Daoy (cell line): ENCODE measurements around the gene DRC7. TPM values are rescaled to one million over a fixed set of nuclear protein-coding genes. Genes with fewer than 3 reads are reported as not detected.

Experiments used
- DNase-seq: peaks from one replicate; pipeline ENCODE4 v3.0.0-alpha.2; 2015; ENCODE audit warnings: low read depth
- total RNA-seq: library from RNA; depleted of rRNA; stranded (reverse); fragments of >200 nt; shearing (Covaris generic); gene quantifications from 2 replicates; pipeline ENCODE4 v1.2.3, GENCODE V29; 2014; rRNA removed

The DRC7 gene, protein sequence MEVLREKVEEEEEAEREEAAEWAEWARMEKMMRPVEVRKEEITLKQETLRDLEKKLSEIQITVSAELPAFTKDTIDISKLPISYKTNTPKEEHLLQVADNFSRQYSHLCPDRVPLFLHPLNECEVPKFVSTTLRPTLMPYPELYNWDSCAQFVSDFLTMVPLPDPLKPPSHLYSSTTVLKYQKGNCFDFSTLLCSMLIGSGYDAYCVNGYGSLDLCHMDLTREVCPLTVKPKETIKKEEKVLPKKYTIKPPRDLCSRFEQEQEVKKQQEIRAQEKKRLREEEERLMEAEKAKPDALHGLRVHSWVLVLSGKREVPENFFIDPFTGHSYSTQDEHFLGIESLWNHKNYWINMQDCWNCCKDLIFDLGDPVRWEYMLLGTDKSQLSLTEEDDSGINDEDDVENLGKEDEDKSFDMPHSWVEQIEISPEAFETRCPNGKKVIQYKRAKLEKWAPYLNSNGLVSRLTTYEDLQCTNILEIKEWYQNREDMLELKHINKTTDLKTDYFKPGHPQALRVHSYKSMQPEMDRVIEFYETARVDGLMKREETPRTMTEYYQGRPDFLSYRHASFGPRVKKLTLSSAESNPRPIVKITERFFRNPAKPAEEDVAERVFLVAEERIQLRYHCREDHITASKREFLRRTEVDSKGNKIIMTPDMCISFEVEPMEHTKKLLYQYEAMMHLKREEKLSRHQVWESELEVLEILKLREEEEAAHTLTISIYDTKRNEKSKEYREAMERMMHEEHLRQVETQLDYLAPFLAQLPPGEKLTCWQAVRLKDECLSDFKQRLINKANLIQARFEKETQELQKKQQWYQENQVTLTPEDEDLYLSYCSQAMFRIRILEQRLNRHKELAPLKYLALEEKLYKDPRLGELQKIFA
- total RNA-seq = not detected in 2 replicates

DNA sequence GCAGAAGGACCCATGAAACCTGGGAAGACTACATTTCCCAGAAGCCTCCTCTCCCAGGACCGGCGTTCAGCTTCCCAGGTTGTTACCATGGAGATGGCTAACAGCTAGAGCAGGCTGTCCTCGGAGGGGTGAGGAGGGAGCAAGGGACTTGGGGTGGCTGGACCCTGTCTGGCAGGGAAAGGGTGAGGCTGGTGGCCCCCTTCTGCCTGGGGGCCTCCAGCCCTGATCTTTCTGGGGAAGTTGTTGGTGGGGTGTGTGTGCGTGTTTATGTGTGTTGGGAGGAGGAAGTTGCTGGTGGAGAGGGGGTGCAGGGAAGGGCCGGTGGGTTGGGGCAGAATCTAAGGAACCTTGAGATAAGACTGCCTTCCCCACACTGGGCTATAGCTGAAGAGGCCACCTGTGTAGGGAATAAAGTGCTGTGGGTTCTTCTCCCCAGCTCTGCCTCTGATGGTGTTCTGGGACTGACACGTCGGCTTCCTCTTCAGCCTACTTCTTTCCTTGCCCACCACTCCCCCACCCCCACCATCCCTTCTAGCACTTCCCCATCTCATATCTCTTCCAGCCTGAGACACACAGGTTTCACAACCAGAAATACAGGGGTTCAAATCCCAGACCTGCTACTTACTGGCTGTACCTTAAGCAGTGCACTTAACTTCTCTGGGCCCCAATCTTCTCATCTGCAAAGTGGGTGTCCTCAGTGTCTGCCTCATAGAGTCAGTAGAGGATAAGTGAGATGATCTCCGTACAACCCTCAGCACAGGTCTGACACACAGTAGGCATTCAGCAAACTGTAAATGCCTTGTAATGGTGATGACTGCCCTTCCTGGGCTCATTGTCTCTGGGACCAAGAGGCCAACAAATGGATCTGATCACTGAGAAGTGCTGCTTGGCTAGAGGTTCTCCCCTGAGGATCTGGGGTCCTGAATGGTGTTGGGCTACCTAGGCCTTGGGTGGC is at the start of gene DRC7:
Gene DRC7, plus strand, starts transcription at position 82 of the 955 bp plus-strand sequence. CDS start 3,144 bp downstream, outside the sequence.
- peak; percentile 42 for DNase-seq

DNA sequence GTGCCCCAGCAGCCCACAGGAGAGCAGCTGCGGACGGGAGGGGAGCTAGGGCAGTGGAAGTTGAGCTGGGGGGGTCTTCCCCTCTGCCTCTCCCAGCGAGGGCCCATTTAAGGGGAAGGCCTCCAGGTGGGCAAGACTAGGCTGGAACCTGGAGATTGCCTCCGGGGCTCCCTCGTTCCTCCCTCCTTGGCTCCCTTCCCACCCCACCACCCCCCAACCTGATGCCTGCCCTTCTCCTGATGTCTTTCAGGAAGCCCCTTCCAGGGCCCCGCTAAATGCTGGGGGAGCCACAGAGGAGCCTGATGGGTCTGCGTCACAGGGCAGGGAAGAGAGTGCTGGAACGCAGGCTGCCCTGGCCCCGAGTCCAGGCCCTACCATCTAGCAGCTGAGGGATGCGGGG is 49.4 kb upstream of the DRC7 start:
- no peak for DNase-seq

- DNase-seq = peak; percentile 71
Observed at GRCh38 chr16:57645691-57646387, 48.8 kb upstream of the DRC7 start.

DNA sequence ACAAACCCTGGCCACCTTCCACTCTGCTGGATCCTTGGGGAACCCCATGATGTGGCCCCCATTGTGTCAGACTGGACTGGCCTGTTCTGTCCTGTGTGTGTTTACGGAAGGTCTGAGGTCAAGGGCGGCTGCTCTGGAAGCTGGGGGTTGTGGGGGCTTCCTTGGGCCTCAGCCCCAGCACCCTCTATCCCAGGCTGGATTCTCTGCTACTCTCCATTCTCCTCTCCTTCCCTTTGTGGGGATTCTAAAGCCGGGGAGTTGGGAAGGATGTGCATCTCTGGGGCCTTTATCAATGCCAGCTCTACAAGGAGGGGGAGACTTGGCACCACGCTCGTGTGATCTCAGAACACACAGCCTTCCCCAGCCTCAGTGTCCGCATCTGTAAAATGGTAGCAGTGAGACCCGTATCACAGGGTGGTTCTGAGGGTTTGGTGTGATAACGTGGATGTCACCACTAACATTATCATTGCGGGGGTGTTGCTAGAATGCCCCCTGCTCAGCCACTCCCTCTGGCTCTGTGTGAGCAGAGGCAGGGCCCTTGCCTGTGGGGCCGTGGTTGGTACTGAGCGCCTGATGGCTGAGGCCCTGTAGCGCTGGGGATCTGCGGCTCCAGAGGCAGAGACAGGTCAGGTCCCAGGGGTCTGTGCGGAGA is 48.1 kb upstream of the DRC7 start:
- peak; percentile 19 for DNase-seq

DNA sequence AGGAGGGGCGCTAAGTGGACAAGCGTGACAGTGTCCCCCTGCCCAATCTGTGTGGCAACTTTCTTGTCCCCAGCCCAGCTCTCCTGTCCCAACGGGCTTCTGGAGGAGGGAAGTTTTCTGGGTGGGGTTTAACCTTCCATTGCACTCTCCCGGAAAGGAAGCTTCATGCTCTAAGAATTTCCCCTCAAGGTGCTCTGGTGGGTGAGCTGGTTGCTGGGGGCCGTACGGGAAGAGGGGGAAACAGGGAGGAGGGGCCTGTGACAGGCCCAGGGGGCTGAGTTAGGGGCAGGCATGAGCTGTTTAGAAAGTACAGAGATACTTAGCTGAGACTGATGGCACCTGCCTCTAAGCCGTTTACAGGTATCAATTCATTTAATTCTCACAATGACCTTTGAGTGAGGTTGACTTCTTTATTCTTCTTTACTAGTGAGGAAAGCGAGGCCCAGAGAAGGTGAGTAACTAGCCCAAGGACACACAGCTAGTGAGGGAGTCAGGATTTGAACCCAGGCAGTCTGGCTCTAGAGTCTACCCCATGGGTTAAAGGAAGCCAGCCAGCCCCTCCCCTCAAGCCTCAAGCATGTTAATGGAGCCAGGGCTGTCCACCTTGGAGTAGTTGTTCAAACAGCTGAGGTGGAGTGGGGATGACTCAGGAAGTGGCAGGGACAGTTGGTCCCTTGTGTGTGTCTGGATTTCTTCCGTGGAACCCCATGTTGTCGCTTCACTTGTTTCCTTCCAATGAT is 47.3 kb upstream of the DRC7 start:
- peak; percentile 57 for DNase-seq

- no peak for DNase-seq
Observed at GRCh38 chr16:57648125-57648524, 46.5 kb upstream of the DRC7 start.

DNA sequence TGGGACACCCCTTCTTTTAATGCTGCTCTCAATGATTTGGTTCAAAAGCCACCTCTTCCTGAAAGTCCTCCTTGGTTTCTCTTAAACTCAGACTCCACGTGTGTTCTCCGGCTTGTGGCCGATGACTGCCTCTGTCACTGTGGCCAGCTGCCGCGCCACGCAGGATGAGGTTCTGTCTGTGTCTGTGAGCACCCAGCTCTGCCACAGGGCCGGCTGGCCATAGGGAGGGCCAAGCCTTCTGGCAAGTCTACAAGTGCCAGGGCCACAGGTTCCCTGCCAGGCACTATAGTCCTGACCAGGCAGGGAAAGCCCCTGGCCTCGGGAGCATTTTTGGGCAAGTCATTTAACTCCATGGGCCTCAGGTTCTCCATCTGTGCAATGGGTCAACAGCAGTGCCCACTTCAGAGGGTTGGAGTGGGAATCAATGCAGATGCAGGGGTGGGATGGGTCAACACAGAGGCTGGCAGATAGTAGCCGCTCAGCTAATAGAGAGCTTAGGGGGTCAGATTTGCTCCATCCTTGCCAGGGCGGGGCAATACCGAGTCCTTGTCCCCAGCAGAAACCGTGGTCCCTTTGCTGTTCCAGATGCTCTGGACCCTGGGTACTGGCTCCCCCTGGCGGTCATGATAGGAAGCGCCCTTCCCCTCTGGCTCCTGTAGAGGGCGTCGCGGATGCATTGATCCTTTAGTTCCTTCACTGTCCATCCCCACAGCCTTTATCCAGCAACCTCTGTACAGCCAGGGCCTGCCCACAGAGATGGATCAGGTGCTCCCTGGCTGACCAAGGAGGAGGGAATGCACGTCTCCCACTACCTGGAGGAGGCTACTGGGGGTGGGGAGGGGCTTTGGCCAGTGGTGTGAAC is 45.8 kb upstream of the DRC7 start:
- peak; percentile 79 for DNase-seq

DNA sequence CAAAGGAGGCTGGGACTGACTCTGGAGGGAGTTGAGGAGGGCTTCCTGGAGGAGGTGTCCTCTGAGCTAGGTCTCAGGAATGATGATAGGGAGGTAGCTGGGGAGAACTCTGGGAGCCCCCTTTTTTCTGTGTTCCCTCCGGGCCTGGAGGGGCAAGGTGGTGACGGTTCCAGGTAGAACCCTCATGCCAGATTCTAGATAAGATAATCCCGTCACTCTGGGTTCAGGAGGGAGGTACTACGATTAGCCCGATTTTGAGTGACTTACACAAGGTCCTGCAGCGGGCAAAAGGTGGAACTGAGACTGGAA is 45.2 kb upstream of the DRC7 start:
- DNase-seq = no peak

DNA sequence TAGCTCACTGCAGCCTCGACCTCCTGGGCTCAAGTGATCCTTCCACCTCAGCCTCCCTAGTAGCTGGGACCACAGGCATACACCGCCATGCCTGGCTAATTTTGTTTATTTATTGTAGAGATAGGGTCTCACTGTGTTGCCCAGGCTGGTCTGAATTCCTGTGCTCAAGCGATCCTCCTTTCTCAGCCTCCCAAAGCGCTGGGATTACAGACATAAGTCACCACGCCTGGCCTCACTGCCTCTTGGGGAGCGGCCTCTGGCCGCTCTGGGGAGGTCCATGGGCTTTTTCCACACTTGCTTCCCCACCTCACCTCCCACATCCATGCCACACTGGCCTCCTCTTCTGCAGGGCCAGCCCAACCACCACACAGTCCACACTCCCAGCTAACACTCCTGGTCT is 44.8 kb upstream of the DRC7 start:
- no peak for DNase-seq

DNA sequence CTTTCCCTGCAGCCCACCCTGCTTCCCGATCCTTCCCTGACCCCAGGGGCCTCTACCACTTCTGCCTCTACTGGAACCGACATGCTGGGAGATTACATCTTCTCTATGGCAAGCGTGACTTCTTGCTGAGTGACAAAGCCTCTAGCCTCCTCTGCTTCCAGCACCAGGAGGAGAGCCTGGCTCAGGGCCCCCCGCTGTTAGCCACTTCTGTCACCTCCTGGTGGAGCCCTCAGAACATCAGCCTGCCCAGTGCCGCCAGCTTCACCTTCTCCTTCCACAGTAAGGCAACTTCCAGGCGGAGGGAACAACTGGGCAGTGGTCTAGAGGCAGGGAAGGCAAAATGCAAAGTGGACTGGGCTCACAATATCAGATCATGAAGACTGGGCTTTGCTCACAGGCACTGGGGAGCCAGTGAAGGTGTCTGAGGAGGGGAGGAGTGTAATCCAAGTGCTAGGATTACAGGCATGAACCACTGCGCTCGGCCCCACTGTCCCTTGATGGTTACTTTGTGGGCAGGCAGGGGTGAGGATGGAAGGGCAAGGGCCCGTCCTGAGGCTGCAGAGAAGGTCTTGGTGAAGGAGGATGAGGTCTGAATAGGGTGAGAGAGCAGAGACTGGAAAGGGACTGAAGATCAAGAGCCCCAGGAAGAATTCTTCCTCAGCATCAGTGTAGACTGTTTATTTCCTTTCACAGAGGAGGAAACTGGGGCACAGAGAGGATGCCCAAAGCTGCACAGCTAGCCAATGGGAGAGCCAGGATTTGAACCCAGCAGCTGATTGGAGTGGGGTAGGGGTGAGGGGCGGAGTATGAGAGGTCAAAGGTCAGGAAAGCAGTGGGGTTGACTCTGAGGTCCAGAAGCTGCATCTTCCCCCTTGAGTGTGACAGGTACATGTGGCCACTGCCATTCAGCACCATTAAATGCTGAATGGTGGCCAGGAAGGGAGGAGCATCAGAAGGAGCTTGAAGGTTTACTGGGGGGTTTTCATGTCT is 43.0 kb upstream of the DRC7 start:
- DNase-seq = no peak

GRCh38 chr16:57652695-57653471 is 41.7 kb upstream of the DRC7 start:
- DNase-seq = no peak

DNA sequence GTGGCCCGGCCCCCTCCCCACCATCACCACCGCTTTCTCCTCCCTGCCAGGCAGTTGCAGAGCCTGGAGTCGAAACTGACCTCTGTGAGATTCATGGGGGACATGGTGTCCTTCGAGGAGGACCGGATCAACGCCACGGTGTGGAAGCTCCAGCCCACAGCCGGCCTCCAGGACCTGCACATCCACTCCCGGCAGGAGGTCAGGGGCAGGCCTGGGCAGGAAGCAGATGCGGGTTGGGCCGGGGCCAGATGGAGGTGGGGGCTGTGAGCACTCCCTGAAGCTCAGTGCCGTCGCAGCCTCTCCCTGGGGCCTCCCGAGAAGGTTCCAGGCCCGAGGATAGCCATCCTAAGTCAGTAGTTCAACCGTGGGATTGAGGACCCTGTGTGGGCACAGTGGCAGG is 40.7 kb upstream of the DRC7 start:
- peak; percentile 49 for DNase-seq

- DNase-seq = no peak
Observed at GRCh38 chr16:57656342-57656955, 38.2 kb upstream of the DRC7 start.

- no peak for DNase-seq
Observed at GRCh38 chr16:57657228-57657627, 37.4 kb upstream of the DRC7 start.

GRCh38 chr16:57658130-57658877 is 36.3 kb upstream of the DRC7 start:
- no peak for DNase-seq
